Measurements from ENCODE around the gene CCDC91.

- TF ChIP-seq POLR2AphosphoS5 (IDR thresholded peaks at IDR 0.05) (no peak), CTCF (IDR thresholded peaks at IDR 0.05) (no peak), POLR2A (IDR thresholded peaks at IDR 0.05) (no peak), EP300 (IDR thresholded peaks at IDR 0.05) (no peak)
Measured at GRCh38 chr12:28343713-28344112, 153.5 kb downstream of the CCDC91 start.
